ENCODE results near the gene PTPN20. TPM values are rescaled to one million over a fixed set of nuclear protein-coding genes. Genes with fewer than 3 reads are reported as not detected.
"Not testable (repeated sequence)": the region's sequence is repeated elsewhere in the genome, so short reads cannot be mapped to it uniquely, and the experiment has no call there.

The PTPN20 gene
- total and polyA plus RNA-seq, 2 of the 4 experiments (the other 2 are of a cell fraction) = 0.14 TPM; not detected in 1

DNA sequence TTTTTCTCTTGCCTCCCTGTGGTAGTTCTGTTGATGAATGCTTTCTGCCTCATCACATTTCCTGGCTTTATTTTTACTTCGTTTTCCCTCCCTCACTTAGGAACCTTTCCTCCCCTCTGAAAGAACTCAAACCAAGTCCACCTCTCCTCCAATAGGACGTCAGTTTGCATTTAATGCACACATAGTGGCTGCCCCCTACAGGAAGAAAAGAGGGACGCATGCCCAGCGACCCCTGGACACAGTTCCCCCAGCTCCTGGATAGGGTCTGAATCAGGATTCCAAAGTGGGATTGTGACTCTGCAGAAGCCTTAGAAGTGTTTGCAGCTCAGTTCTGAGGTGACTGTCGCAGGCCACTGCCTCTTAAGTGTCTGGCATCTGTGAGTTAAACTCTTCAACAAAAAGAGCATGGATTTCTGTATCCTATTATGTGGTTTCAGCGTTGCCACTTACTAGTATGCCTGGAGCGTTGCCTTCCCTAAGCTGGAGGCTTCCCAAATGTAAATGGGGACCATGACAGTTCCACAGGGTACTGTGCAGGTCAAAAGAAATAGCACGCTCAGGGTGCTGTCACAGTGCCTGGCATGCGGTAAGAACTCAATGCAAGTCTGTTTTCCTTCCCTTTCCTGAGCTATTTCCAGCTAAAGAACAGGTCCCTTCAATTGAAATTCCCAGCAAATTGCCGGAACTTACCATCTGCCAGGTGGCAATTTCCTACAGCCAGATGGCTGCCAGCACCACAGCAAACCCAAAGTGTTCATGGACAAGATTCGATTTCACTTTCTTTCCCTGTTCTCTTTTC lies 20.2 kb upstream of the PTPN20 start:
- H4K91ac ChIP-seq (ENCODE audit: insufficient read depth, low read depth, low read length); H2BK120ac ChIP-seq (ENCODE audit: low read depth, low read length); H3K79me1 ChIP-seq (ENCODE audit: low read depth in 1 of 2, low read length in 2 of 2); H3K4me3 ChIP-seq (ENCODE audit: insufficient read depth, low read depth, low read length); H2BK15ac ChIP-seq (ENCODE audit: low read depth, low read length); BruUV-seq (replicated peaks); H3K4me2 ChIP-seq (ENCODE audit: low read depth, low read length); in situ Hi-C loops (cut with MboI; ENCODE audit: low sequenced_read_pairs); intact Hi-C loops (cut with micrococcal nuclease); H2AK5ac ChIP-seq (ENCODE audit: low read depth, low read length); H2AFZ ChIP-seq (replicated peaks; ENCODE audit: low read length, poor library complexity); H3K36me3 ChIP-seq (ENCODE audit: control insufficient read depth, insufficient read depth, low read length); H3K14ac ChIP-seq (replicated peaks; ENCODE audit: low read depth, low read length); H3K4me1 ChIP-seq (ENCODE audit: control insufficient read depth, insufficient read depth, low read length); H3K9me1 ChIP-seq (ENCODE audit: insufficient read depth, low read length); H4K20me1 ChIP-seq (ENCODE audit: insufficient read depth, low read length); DNase-seq; H2AK9ac ChIP-seq (replicated peaks; ENCODE audit: low read depth, low read length, poor library complexity); H2BK20ac ChIP-seq (ENCODE audit: low read depth, low read length); H3K27me3 ChIP-seq (ENCODE audit: control insufficient read depth, insufficient read depth, low read length); H4K5ac ChIP-seq (ENCODE audit: low read depth, low read length); H3K56ac ChIP-seq (ENCODE audit: extremely low read depth, insufficient read depth, low read length); H3K27ac ChIP-seq (ENCODE audit: insufficient read depth, low read length); H3K4ac ChIP-seq (ENCODE audit: low read depth, low read length); CTCF ChIA-PET; H3K9me3 ChIP-seq (ENCODE audit: control insufficient read depth, insufficient read depth, low read length); H3K18ac ChIP-seq (ENCODE audit: low read depth, low read length); H2BK5ac ChIP-seq (ENCODE audit: low read depth, low read length, poor library complexity, severe bottlenecking); dilution Hi-C loops (cut with HindIII; ENCODE audit: low sequenced_read_pairs, unreplicated experiment); H3K23ac ChIP-seq (ENCODE audit: low read depth, low read length); H3K9ac ChIP-seq (ENCODE audit: low read depth, low read length); H4K8ac ChIP-seq (ENCODE audit: low read depth in 2 of 2, low read length in 2 of 2); POLR2A ChIA-PET (ENCODE audit: unreplicated experiment): not testable (repeated sequence)
- peak; percentile 62; the same call in 1 of the 2 replicates for ATAC-seq (ENCODE audit: low read depth)
- 100% methylated on average over 1 of the region's 11 CpGs; no CpG with 5 or more reads in 1 of the 2 experiments for WGBS, 2 experiments (ENCODE audit: extremely low coverage in 2 of 2, insufficient read length in 1 of 2)

DNA sequence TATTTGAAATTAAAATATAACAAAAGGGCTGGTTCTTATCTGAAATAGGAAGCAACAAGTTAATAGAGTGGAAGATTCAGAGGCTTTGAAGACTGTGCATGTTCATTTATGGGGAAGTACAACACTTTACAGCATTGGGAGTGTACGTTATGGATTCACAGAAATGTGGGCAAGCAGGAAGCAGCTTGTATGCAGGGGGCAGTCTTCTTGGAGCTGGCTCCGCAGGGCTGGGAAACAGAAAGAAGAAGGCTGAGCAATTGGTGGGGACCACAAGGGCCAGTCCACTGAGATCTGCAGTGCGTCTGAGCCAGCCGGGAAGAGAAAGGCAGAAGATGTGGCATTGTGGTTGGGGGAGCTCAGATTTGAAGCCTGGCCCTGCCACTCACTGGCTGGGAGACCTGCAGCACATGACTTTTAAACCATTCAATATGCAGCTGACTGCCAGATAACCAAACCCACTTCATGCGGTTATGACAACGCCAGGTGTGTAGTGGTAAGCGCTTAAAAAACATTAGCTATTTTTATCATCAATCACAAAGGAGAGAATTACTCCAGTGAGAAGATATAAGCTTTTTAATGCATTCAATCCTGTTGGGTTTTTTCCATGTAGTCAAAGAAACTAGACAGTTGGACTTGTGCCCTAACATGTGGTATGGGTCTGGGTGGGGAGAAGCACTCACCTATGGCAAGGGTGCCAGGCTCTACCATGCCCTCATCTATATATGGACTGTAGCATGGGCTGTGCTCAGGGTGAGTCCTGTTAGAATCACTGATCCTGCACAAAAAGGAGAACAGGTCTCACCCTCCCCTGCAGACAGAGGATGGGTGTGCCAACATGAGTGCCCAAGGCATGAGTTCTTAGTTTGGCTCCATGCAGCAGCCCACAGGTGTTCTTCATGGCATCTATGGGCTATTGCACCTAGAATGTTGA lies 14.2 kb upstream of the PTPN20 start:
- H3K27ac ChIP-seq (ENCODE audit: insufficient read depth, low read length); dilution Hi-C loops (cut with HindIII; ENCODE audit: low sequenced_read_pairs, unreplicated experiment); H3K14ac ChIP-seq (replicated peaks; ENCODE audit: low read depth, low read length); H3K9me3 ChIP-seq (ENCODE audit: control insufficient read depth, insufficient read depth, low read length); H2AK5ac ChIP-seq (ENCODE audit: low read depth, low read length); H2BK5ac ChIP-seq (ENCODE audit: low read depth, low read length, poor library complexity, severe bottlenecking); H3K56ac ChIP-seq (ENCODE audit: extremely low read depth, insufficient read depth, low read length); H3K27me3 ChIP-seq (ENCODE audit: control insufficient read depth, insufficient read depth, low read length); H2AFZ ChIP-seq (replicated peaks; ENCODE audit: low read length, poor library complexity); H3K4me2 ChIP-seq (ENCODE audit: low read depth, low read length); BruUV-seq (replicated peaks); H4K8ac ChIP-seq (ENCODE audit: low read depth in 2 of 2, low read length in 2 of 2); H2AK9ac ChIP-seq (replicated peaks; ENCODE audit: low read depth, low read length, poor library complexity); H3K18ac ChIP-seq (ENCODE audit: low read depth, low read length); H3K9me1 ChIP-seq (ENCODE audit: insufficient read depth, low read length); H2BK20ac ChIP-seq (ENCODE audit: low read depth, low read length); POLR2A ChIA-PET (ENCODE audit: unreplicated experiment); H3K79me1 ChIP-seq (ENCODE audit: low read depth in 1 of 2, low read length in 2 of 2); H3K4ac ChIP-seq (ENCODE audit: low read depth, low read length); H4K20me1 ChIP-seq (ENCODE audit: insufficient read depth, low read length); H3K4me1 ChIP-seq (ENCODE audit: control insufficient read depth, insufficient read depth, low read length); H3K9ac ChIP-seq (ENCODE audit: low read depth, low read length); H4K5ac ChIP-seq (ENCODE audit: low read depth, low read length); ATAC-seq (ENCODE audit: low read depth); H2BK120ac ChIP-seq (ENCODE audit: low read depth, low read length); H3K36me3 ChIP-seq (ENCODE audit: control insufficient read depth, insufficient read depth, low read length); intact Hi-C loops (cut with micrococcal nuclease); H2BK15ac ChIP-seq (ENCODE audit: low read depth, low read length); H3K23ac ChIP-seq (ENCODE audit: low read depth, low read length); H3K4me3 ChIP-seq (ENCODE audit: insufficient read depth, low read depth, low read length); CTCF ChIA-PET; H4K91ac ChIP-seq (ENCODE audit: insufficient read depth, low read depth, low read length); DNase-seq; in situ Hi-C loops (cut with MboI; ENCODE audit: low sequenced_read_pairs): not testable (repeated sequence)
- no CpG with 5 or more reads among the region's 7 CpGs for WGBS, 2 experiments (ENCODE audit: extremely low coverage in 2 of 2, insufficient read length in 1 of 2)

Data from IMR-90 (cell line).